Neural progenitor cell (in vitro differentiated cells): ENCODE data around the gene OSBPL1A. TPM values are rescaled to one million over a fixed set of nuclear protein-coding genes. Genes with fewer than 3 reads are reported as not detected.

ENCODE experiments used
- DNase-seq: peaks from one replicate; pipeline ENCODE4 v3.0.0-alpha.2; 2016; ENCODE audit warnings: low spot score
- H2AFZ ChIP-seq: fragments of 200-600 bp; sonication (generic); replicated peaks from 2 replicates; pipeline ENCODE4 v1.6.1; 2016; ENCODE audit warnings: antibody characterized with exemption
- H3F3A ChIP-seq: fragments of 200-600 bp; sonication (generic); 2 replicates; pipeline ENCODE4 v1.6.1; 2016; ENCODE audit warnings: antibody characterized with exemption, low read depth
- H3K27ac ChIP-seq: fragments of 200-600 bp; sonication (generic); 2 replicates; pipeline ENCODE4 v1.5.1; 2016; ENCODE audit warnings: mild to moderate bottlenecking
- H3K27me3 ChIP-seq: fragments of 200-600 bp; sonication (generic); 2 replicates; pipeline ENCODE4 v1.6.1; 2016; ENCODE audit warnings: mild to moderate bottlenecking, moderate library complexity
- H3K36me3 ChIP-seq: fragments of 200-600 bp; sonication (generic); 2 replicates; pipeline ENCODE4 v1.5.1; 2016
- H3K4me1 ChIP-seq: fragments of 200-600 bp; sonication (generic); 2 replicates; pipeline ENCODE4 v1.6.1; 2016; ENCODE audit warnings: mixed run types
- H3K4me2 ChIP-seq: fragments of 200-600 bp; sonication (generic); 2 replicates; pipeline ENCODE4 v1.6.1; 2016
- H3K4me3 ChIP-seq: fragments of 200-600 bp; sonication (generic); 2 replicates; pipeline ENCODE4 v1.5.1; 2016
- H3K79me2 ChIP-seq: fragments of 200-600 bp; sonication (generic); 2 replicates; pipeline ENCODE4 v1.6.1; 2016; ENCODE audit warnings: low read depth
- H3K9ac ChIP-seq: fragments of 200-600 bp; sonication (generic); 2 replicates; pipeline ENCODE4 v1.6.1; 2016
- H3K9me3 ChIP-seq: fragments of 200-600 bp; sonication (generic); 2 replicates; pipeline ENCODE4 v1.5.1; 2016; ENCODE audit warnings: low read depth
- H4K20me1 ChIP-seq: fragments of 200-600 bp; sonication (generic); 2 replicates; pipeline ENCODE4 v1.6.1; 2016; ENCODE audit warnings: low read depth
- H3K27ac Mint-ChIP-seq: 3 replicates; pipeline ENCODE4 v1.8.0; 2021; ENCODE audit warnings: mixed read lengths
- H3K27me3 Mint-ChIP-seq: 2 replicates; pipeline ENCODE4 v1.8.0; 2022; ENCODE audit warnings: low read depth, mild to moderate bottlenecking, inconsistent platforms, moderate library complexity, mixed read lengths; ENCODE audit not compliant: insufficient read depth
- H3K36me3 Mint-ChIP-seq: 3 replicates; pipeline ENCODE4 v1.8.0; 2021; ENCODE audit warnings: mixed read lengths
- H3K4me1 Mint-ChIP-seq: 3 replicates; pipeline ENCODE4 v1.8.0; 2021; ENCODE audit warnings: mixed read lengths
- H3K4me3 Mint-ChIP-seq: 3 replicates; pipeline ENCODE4 v1.8.0; 2021; ENCODE audit warnings: mild to moderate bottlenecking, moderate library complexity, mixed read lengths
- H3K9me3 Mint-ChIP-seq: 3 replicates; pipeline ENCODE4 v1.8.0; 2020; ENCODE audit warnings: mixed read lengths
- EZH2 ChIP-seq: fragments of 200-600 bp; sonication (generic); IDR thresholded peaks from 2 replicates; pipeline ENCODE4 v1.6.1; 2017; ENCODE audit warnings: antibody characterized with exemption, mild to moderate bottlenecking, moderate library complexity
- EZH2phosphoT487 ChIP-seq: fragments of 200-600 bp; sonication (generic); IDR thresholded peaks from 2 replicates; pipeline ENCODE4 v1.6.1; 2017; ENCODE audit warnings: antibody characterized with exemption
- total RNA-seq: library from RNA; depleted of rRNA; stranded (reverse); fragments of >200 nt; gene quantifications from 2 replicates; pipeline ENCODE4 v1.2.3, GENCODE V29; 2015; ENCODE audit warnings: low replicate concordance
- TF ChIP-seq, protein P1 (sequence below): fragments of 200-600 bp; sonication (generic); IDR thresholded peaks from 2 replicates; pipeline ENCODE4 v1.5.1; 2017; ENCODE audit warnings: antibody characterized with exemption, mild to moderate bottlenecking

OSBPL1A gene
- total RNA-seq, 1 donor from 2014 or later, result 75.0 TPM

DNA sequence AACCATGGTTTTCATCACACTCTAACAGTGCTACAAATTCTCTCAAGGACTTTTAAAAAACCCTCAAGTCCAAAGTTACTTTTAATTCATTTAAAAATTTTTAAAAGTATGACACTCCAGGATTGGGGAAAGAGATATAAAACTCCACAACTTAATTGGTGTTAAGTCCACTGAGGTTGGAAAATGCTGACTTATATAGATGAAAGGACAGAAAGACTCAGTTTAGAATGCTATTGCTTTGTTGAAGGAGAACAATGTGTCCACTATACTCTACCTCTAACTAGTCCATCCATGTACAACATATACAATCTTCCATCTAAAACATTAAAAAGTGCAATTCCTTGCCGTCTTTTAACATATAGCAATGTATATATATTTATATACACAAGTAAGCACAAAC is 217.6 kb downstream of the OSBPL1A start:
- peaks cover 5% of the 10 kb centered on the region for H3K4me1 ChIP-seq
- H3K9me3 ChIP-seq, result no peaks in the 10 kb centered on the region
- no peaks in the 10 kb centered on the region for H3K27me3 Mint-ChIP-seq
- H3K4me1 Mint-ChIP-seq, result peaks cover 19% of the 10 kb centered on the region
- no peak for DNase-seq
- no peaks in the 10 kb centered on the region for H3K36me3 ChIP-seq
- no peak overlapping the region for H3K4me3 Mint-ChIP-seq
- peaks cover 13% of the 10 kb centered on the region for H3K36me3 Mint-ChIP-seq
- no peaks in the 10 kb centered on the region for H4K20me1 ChIP-seq
- H3K4me3 ChIP-seq, result no peak overlapping the region
- no peak overlapping the region for H3K4me2 ChIP-seq
- H3K9me3 Mint-ChIP-seq, result no peaks in the 10 kb centered on the region
- H2AFZ ChIP-seq, result no peak overlapping the region
- H3K27me3 ChIP-seq, result no peaks in the 10 kb centered on the region
- H3K27ac ChIP-seq, result no peak overlapping the region
- H3K9ac ChIP-seq, result no peak overlapping the region
- no peaks in the 10 kb centered on the region for H3K79me2 ChIP-seq
- no peak for TF ChIP-seq EZH2phosphoT487
- peaks cover 8% of the 10 kb centered on the region for H3F3A ChIP-seq
- H3K27ac Mint-ChIP-seq, result no peak overlapping the region

DNA sequence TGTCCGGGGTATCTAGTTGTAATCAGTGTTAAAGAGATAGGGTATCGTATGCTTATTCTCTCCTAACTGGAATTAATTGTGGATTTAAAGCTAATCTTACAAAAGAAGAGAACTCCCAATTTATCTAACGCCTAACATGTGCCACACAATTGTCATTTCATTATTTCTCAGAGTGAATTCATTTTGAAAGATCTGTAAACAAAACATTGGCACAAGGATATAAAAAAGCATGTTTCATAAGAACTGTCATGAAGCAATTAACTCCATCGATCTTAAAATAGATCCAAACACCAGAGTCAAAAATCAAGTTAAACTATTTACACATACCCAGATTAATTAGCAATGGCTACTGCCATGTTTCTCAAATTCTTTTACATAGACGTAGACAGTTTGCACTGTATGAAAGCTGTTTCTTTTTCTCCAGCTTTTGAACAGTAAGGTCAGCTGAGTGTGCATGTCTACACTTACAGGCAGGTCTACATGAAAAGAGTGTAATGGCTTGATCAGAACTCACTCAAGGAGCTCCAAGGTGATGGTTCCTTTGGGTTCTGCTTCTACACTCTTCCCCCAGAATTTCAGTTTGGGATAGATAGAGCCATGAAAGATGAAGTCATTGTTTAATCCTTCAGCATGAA is 220.0 kb downstream of the OSBPL1A start:
- no peaks in the 10 kb centered on the region for H3K9me3 ChIP-seq
- no peak overlapping the region for H3K4me3 ChIP-seq
- no peak for DNase-seq
- no peak overlapping the region for H2AFZ ChIP-seq
- no peaks in the 10 kb centered on the region for H4K20me1 ChIP-seq
- H3K79me2 ChIP-seq, result no peaks in the 10 kb centered on the region
- TF ChIP-seq EZH2 (no peak), EZH2phosphoT487 (no peak)
- TF ChIP-seq, protein P1, sequence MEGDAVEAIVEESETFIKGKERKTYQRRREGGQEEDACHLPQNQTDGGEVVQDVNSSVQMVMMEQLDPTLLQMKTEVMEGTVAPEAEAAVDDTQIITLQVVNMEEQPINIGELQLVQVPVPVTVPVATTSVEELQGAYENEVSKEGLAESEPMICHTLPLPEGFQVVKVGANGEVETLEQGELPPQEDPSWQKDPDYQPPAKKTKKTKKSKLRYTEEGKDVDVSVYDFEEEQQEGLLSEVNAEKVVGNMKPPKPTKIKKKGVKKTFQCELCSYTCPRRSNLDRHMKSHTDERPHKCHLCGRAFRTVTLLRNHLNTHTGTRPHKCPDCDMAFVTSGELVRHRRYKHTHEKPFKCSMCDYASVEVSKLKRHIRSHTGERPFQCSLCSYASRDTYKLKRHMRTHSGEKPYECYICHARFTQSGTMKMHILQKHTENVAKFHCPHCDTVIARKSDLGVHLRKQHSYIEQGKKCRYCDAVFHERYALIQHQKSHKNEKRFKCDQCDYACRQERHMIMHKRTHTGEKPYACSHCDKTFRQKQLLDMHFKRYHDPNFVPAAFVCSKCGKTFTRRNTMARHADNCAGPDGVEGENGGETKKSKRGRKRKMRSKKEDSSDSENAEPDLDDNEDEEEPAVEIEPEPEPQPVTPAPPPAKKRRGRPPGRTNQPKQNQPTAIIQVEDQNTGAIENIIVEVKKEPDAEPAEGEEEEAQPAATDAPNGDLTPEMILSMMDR, result no peak
- peaks cover 17% of the 10 kb centered on the region for H3K36me3 Mint-ChIP-seq
- no peak overlapping the region for H3K4me3 Mint-ChIP-seq
- H3F3A ChIP-seq, result peaks cover 8% of the 10 kb centered on the region
- peaks cover 5% of the 10 kb centered on the region for H3K4me1 ChIP-seq
- H3K27ac Mint-ChIP-seq, result no peak overlapping the region
- no peak overlapping the region for H3K4me2 ChIP-seq
- peaks cover 10% of the 10 kb centered on the region for H3K4me1 Mint-ChIP-seq
- no peaks in the 10 kb centered on the region for H3K36me3 ChIP-seq
- H3K9me3 Mint-ChIP-seq, result no peaks in the 10 kb centered on the region
- peak overlapping the region; percentile 13 for H3K27ac ChIP-seq
- no peaks in the 10 kb centered on the region for H3K27me3 ChIP-seq
- H3K27me3 Mint-ChIP-seq, result no peaks in the 10 kb centered on the region
- H3K9ac ChIP-seq, result no peak overlapping the region

DNA sequence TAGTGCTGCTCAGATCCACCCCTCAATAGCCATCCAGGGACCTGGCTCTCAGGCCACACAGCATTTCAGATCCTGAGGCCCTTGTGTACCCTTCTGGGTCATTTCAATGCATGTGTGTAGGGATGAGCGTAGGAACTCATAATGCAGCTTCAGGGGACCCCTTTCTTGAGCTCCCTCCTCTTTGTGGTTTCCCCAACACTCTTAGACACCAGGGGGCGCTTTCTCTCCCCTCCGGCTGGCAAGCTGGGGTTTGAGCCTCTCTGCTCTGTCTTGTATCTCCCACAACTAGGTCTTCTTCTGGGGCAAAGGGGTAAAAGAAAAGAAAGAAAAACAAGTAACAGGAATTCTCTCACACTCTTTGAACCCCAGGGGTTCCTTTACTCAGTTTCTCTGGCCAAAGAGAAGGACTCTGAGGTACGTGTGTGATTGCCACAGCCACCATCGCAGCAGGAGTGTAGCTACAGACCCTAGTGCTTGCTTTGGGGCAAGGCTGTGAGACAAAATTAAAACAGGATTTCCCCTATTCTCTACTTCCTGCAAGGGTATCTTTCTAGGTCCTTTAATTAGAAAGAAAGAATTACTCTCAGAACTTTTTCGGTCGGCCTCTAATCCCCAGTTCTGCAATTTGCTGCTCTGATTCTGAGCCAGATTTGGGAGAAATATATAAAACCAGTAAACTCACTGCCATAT is 220.8 kb downstream of the OSBPL1A start:
- no peaks in the 10 kb centered on the region for H3K79me2 ChIP-seq
- no peaks in the 10 kb centered on the region for H3K9me3 ChIP-seq
- H3K4me1 ChIP-seq, result peaks cover 5% of the 10 kb centered on the region
- peak overlapping the region; percentile 13 for H3K27ac ChIP-seq
- peak overlapping the region; percentile 81 for H2AFZ ChIP-seq
- DNase-seq, result peak; percentile 86
- no peak overlapping the region for H3K4me3 Mint-ChIP-seq
- H3K36me3 Mint-ChIP-seq, result peaks cover 21% of the 10 kb centered on the region
- no peaks in the 10 kb centered on the region for H3K27me3 Mint-ChIP-seq
- H3K27ac Mint-ChIP-seq, result no peak overlapping the region
- peaks cover 8% of the 10 kb centered on the region for H3F3A ChIP-seq
- no peak overlapping the region for H3K4me2 ChIP-seq
- no peaks in the 10 kb centered on the region for H4K20me1 ChIP-seq
- no peaks in the 10 kb centered on the region for H3K27me3 ChIP-seq
- H3K4me3 ChIP-seq, result no peak overlapping the region
- H3K9ac ChIP-seq, result no peak overlapping the region
- no peaks in the 10 kb centered on the region for H3K9me3 Mint-ChIP-seq
- H3K36me3 ChIP-seq, result no peaks in the 10 kb centered on the region
- peaks cover 11% of the 10 kb centered on the region for H3K4me1 Mint-ChIP-seq
- TF ChIP-seq, protein P1, result peak; percentile 90
- no peak for TF ChIP-seq EZH2phosphoT487

DNA sequence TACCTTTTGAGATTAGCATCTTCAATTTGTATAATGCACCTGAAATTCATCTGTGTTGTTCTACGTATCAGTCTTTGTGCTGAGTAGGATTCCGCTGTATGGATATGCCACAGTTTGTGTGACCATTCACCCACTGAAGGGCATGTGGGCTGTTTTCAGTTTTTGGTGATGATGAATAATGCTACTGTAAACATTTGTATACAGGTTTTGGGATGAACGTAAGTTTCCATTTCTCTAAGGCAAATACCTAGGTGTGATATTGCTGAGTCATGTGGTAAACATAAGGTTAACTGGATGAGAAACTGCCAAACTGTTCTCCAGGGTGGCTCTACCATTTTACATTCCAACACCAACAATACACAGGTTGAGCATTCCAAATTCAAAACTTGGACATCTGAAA is 223.6 kb downstream of the OSBPL1A start:
- no peak overlapping the region for H3K4me3 ChIP-seq
- peaks cover 8% of the 10 kb centered on the region for H3F3A ChIP-seq
- H3K79me2 ChIP-seq, result no peaks in the 10 kb centered on the region
- Mint-ChIP-seq H3K36me3 (peaks cover 26% of the 10 kb centered on the region), H3K9me3 (no peaks in the 10 kb centered on the region), H3K4me1 (peaks cover 9% of the 10 kb centered on the region), H3K27me3 (no peaks in the 10 kb centered on the region), H3K4me3 (no peak overlapping the region), H3K27ac (no peak overlapping the region)
- no peaks in the 10 kb centered on the region for H3K9me3 ChIP-seq
- TF ChIP-seq EZH2 (no peak), EZH2phosphoT487 (no peak)
- TF ChIP-seq, protein P1, result no peak
- H3K27ac ChIP-seq, result no peak overlapping the region
- H4K20me1 ChIP-seq, result no peaks in the 10 kb centered on the region
- H3K27me3 ChIP-seq, result no peaks in the 10 kb centered on the region
- no peak overlapping the region for H3K4me2 ChIP-seq
- H3K36me3 ChIP-seq, result no peaks in the 10 kb centered on the region
- no peak for DNase-seq
- H3K9ac ChIP-seq, result no peak overlapping the region
- no peaks in the 10 kb centered on the region for H3K4me1 ChIP-seq
- H2AFZ ChIP-seq, result no peak overlapping the region
